OCI-LY7 (cell line): ENCODE data around the gene UBR2.

Experiments used
- EZH2phosphoT487 ChIP-seq: fragments of 200-600 bp; sonication (generic); IDR thresholded peaks from 2 replicates; pipeline ENCODE4 v1.6.1; 2018; ENCODE audit warnings: low read depth, borderline replicate concordance, mild to moderate bottlenecking, mixed run types, antibody characterized with exemption, low read length, moderate library complexity, mixed read lengths
- TF ChIP-seq, protein P1 (sequence below): fragments of 200-600 bp; sonication (generic); conservative IDR thresholded peaks from 2 replicates; pipeline ENCODE4 v1.5.1; 2014; ENCODE audit warnings: mild to moderate bottlenecking, antibody characterized with exemption, low read length, moderate library complexity, mixed read lengths

DNA sequence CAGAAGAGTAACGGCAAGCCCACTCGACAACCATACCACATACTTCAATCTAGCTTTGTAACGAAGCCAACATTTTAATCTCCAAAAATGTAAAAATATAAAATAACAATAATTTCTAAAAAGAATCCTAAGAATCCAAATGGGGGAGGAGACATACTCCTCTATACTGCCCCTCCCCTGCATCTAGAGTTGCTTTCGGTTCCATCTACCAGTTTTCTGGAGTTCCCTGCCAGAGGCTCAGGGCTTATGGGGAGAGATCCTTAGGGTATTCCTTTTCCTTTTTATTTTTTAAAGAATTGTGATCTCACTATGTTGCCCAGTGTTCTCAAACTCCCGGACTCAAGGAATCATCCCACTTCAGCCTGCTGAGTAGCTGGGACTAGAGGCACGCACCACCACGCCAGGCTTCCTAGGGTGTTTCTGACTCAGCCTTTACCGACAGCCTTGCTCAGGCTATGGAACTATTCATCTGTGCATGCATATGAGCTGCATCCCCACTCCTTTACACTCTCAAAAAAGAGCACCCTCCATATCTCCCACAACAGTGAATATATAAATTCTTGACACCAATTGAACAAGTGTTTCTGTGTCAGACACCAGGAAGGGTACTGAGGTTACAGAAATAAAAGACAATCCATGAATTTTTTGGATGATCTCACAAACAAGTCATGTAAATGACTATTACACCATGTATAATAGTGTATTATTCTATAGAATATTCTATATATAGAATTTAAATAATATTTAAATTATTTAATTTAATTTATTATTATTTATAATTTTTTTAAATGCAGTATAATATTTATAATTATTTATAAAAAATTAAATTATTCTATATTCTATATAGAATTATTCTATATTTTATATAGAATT lies 40.7 kb upstream of the UBR2 start:
- TF ChIP-seq, protein P1, sequence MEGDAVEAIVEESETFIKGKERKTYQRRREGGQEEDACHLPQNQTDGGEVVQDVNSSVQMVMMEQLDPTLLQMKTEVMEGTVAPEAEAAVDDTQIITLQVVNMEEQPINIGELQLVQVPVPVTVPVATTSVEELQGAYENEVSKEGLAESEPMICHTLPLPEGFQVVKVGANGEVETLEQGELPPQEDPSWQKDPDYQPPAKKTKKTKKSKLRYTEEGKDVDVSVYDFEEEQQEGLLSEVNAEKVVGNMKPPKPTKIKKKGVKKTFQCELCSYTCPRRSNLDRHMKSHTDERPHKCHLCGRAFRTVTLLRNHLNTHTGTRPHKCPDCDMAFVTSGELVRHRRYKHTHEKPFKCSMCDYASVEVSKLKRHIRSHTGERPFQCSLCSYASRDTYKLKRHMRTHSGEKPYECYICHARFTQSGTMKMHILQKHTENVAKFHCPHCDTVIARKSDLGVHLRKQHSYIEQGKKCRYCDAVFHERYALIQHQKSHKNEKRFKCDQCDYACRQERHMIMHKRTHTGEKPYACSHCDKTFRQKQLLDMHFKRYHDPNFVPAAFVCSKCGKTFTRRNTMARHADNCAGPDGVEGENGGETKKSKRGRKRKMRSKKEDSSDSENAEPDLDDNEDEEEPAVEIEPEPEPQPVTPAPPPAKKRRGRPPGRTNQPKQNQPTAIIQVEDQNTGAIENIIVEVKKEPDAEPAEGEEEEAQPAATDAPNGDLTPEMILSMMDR, result no peak
- no peak for TF ChIP-seq EZH2phosphoT487
